MCF 10A (cell line): Measurements from ENCODE around the gene MAU2. TPM values are rescaled to one million over a fixed set of nuclear protein-coding genes. Genes with fewer than 3 reads are reported as not detected.

Source experiments
- BruUV-seq: library from RNA; stranded (reverse); fragments of 400-500 nt; replicated peaks from 2 replicates; lab custom pipeline; 2021; lab: Mats Ljungman, UMichigan
- CTCF ChIA-PET: fragments of 300-600 bp; sonication (Branson Sonifier 250); formaldehyde crosslinking; extraction: SDS; loops from one replicate; lab custom pipeline; 2021; ENCODE audit warnings: antibody characterized with exemption, inconsistent platforms; lab: Yijun Ruan, JAX
- POLR2A ChIA-PET: fragments of 300-600, 350-650 bp; sonication (Branson Sonifier 250); formaldehyde crosslinking; extraction: SDS; loops from one replicate; lab custom pipeline; 2020; ENCODE audit warnings: antibody characterized with exemption, inconsistent platforms; lab: Yijun Ruan, JAX
- DNase-seq: peaks from one replicate; pipeline ENCODE4 v3.0.0-alpha.2; 2018; ENCODE audit not compliant: unreplicated experiment
- H3K27ac Mint-ChIP-seq: one replicate; pipeline ENCODE4 v1.8.0; 2022; ENCODE audit warnings: mild to moderate bottlenecking, low read depth, mixed read lengths; ENCODE audit not compliant: unreplicated experiment
- H3K27me3 Mint-ChIP-seq: one replicate; pipeline ENCODE4 v1.8.0; 2022; ENCODE audit warnings: mixed read lengths; ENCODE audit not compliant: insufficient read depth, unreplicated experiment
- H3K36me3 Mint-ChIP-seq: one replicate; pipeline ENCODE4 v1.8.0; 2022; ENCODE audit warnings: mild to moderate bottlenecking, moderate library complexity, mixed read lengths; ENCODE audit not compliant: insufficient read depth, unreplicated experiment
- H3K4me1 Mint-ChIP-seq: one replicate; pipeline ENCODE4 v1.8.0; 2022; ENCODE audit warnings: mixed read lengths; ENCODE audit not compliant: insufficient read depth, unreplicated experiment
- H3K4me3 Mint-ChIP-seq: one replicate; pipeline ENCODE4 v1.8.0; 2022; ENCODE audit warnings: mild to moderate bottlenecking, moderate library complexity, mixed read lengths; ENCODE audit not compliant: unreplicated experiment
- H3K9me3 Mint-ChIP-seq: one replicate; pipeline ENCODE4 v1.8.0; 2022; ENCODE audit warnings: mixed read lengths; ENCODE audit not compliant: unreplicated experiment
- CTCF ChIP-seq: fragments of 200-600 bp; IDR thresholded peaks from one replicate; pipeline ENCODE4 v1.8.0; 2022; ENCODE audit warnings: antibody characterized with exemption, mild to moderate bottlenecking; ENCODE audit not compliant: unreplicated experiment
- intact Hi-C: fragments of 100-400 bp; cut with micrococcal nuclease; formaldehyde crosslinking; loops from 2 replicates; pipeline ENCODE4 v1.14.1; 2022
- total RNA-seq: library from RNA; stranded (reverse); gene quantifications from 2 replicates; pipeline ENCODE4 v1.2.3, GENCODE V29; 2022

Gene MAU2
- total RNA-seq, 1 experiment from 2014 or later: 50.1 TPM

DNA sequence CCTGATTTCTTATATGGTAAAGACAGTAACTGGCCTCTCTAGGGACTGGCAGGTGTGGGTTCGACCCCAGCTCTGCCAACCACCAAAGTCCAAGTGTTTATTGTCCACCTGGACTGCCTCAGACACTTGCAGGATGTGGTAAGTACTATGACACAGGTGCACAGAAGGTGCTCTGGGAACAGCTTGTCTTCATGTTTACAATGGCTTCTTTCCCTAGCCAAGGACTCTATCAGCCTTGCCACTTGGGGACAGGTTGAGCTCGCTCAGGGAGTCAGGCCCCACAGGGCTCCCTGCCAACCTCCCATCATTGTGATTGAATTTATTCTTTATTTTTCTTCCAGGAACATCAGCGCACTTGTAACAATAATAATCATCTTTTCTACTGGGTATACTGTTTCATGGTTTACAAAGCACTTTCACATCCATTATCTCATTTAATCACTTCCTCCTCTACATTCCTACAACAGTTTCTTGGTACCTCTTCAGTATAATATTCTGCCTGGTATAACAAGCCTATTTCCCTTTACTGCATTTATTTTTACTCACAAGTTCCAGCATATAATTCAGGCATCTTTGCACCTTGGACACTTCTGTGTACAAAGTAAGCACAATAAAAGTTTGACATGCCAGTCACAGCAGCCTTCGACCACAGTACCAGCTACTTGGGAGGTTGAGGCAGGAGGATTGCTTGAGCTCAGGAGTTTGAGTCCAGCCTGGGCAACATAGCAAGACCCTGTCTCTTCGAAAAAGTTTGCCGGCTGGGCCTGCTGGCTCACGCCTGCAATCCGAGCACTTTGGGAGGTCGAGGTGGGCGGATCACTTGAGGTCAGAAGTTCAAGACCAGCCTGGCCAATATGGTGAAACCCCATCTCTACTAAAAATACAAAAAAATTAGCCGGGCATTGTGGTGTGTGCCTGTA is 60.6 kb downstream of the MAU2 start:
- ChIA-PET POLR2A (no interaction called here), CTCF (interaction anchor here (0.6 to 4.3 kb wide), 3 partner anchors 14 to 109 kb away, joined by 3 to 30 read pairs (median 28); no protein-coding TSS in a partner anchor)
- no peak for DNase-seq
- TF ChIP-seq CTCF: no peak
- H3K9me3 Mint-ChIP-seq: no peaks in the 10 kb centered on the region
- BruUV-seq: no TSS peak
- intact Hi-C loops: no loop called here
- H3K27ac Mint-ChIP-seq: no peak overlapping the region
- peaks cover 5% of the 10 kb centered on the region for H3K36me3 Mint-ChIP-seq
- no peaks in the 10 kb centered on the region for H3K27me3 Mint-ChIP-seq
- H3K4me1 Mint-ChIP-seq: peaks cover 8% of the 10 kb centered on the region
- H3K4me3 Mint-ChIP-seq: no peak overlapping the region

DNA sequence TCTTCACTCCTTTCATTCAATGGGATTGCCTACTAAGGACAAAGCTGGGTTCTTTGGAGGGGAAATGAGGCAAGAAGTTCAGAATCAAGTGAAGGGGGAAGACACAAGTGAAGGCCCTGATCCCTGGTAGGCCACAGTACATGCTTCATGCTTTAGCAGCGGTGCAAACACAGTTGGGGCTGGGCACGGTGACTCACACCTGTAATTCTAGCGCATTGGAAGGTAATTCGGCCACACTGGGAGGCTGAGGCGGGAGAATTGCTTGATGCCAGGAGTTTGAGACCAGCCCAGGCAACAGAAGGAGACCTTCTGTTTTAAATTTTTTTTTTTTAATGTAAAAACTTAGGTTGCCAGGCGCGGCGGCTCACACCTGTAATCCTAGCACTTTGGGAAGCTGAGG is 61.5 kb downstream of the MAU2 start:
- ChIA-PET CTCF (interaction anchor here (0.7 to 1.4 kb wide), 2 partner anchors 109 to 1617 kb away, joined by 3 to 4 read pairs; no protein-coding TSS in a partner anchor), POLR2A (no interaction called here)
- Mint-ChIP-seq H3K9me3 (no peaks in the 10 kb centered on the region), H3K4me3 (no peak overlapping the region), H3K27me3 (no peaks in the 10 kb centered on the region), H3K4me1 (peaks cover 12% of the 10 kb centered on the region), H3K27ac (no peak overlapping the region), H3K36me3 (peaks cover 5% of the 10 kb centered on the region)
- BruUV-seq: no TSS peak
- intact Hi-C loops: no loop called here
- DNase-seq: no peak
- TF ChIP-seq CTCF: no peak

DNA sequence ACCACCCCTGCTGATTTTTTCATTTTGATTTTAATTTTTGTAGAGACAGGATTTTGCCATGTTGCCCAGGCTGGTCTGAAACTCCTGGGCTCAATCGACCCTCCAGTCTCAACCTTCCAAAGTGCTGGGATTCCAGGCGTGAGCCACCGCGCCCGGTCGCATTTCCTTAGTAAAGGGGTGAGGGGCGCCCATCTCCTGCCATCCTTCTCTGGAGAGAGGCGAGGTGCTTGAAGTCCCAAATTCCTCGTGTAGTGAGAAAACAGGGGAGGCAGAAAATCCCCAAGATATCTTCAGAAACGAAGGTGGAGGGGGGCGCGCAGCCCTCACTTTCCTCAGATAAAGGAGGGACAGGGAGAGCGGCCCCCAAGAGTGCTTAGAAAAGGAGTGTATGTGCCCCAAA is 63.9 kb downstream of the MAU2 start:
- intact Hi-C loops: no loop called here

More for the DNA sequence above, 63.9 kb downstream of the MAU2 start:
- DNase-seq: no peak
- TF ChIP-seq CTCF: no peak
- no peak overlapping the region for H3K27ac Mint-ChIP-seq
- peaks cover 13% of the 10 kb centered on the region for H3K36me3 Mint-ChIP-seq
- H3K9me3 Mint-ChIP-seq: no peaks in the 10 kb centered on the region
- H3K4me1 Mint-ChIP-seq: peaks cover 25% of the 10 kb centered on the region
- ChIA-PET CTCF (interaction anchor here (0.5 to 1.2 kb wide), 7 partner anchors 18 to 878 kb away, joined by 3 read pairs; no protein-coding TSS in a partner anchor), POLR2A (interaction anchor here (0.7 to 2.4 kb wide), 7 partner anchors 12 to 1350 kb away, joined by 3 to 48 read pairs (median 4); partner anchors contain the start of gene GATAD2A)
- BruUV-seq: no TSS peak
- H3K4me3 Mint-ChIP-seq: peak overlapping the region; percentile 95
- no peaks in the 10 kb centered on the region for H3K27me3 Mint-ChIP-seq
